HG03175 (cell line): ENCODE measurements around the gene DOK4.
"Not testable (repeated sequence)": the region's sequence is repeated elsewhere in the genome, so short reads cannot be mapped to it uniquely, and the experiment has no call there.

Experiments
- ATAC-seq: cut with Tn5 transposase; IDR thresholded peaks from one replicate; pipeline ENCODE4 v1.9.1; 2021; ENCODE audit warnings: mild to moderate bottlenecking, moderate library complexity; ENCODE audit not compliant: unreplicated experiment

The DOK4 gene

GRCh38 chr16:57452021-57452420 is 34.3 kb downstream of the DOK4 start:
- ATAC-seq, result no peak

GRCh38 chr16:57447186-57447962 is 38.9 kb downstream of the DOK4 start, which contains the start of the genes CIAPIN1 and COQ9:
Gene CIAPIN1, minus strand, starts transcription at chr16:57447385. Its CDS starts 6,457 bp downstream, at chr16:57440928.
Gene COQ9, plus strand, starts transcription at chr16:57447479. Its CDS starts 27 bp downstream, at chr16:57447506.
- ATAC-seq, result peak; percentile 97

- peak; percentile 49 for ATAC-seq
Measured at GRCh38 chr16:57446531-57447185, 39.6 kb downstream of the DOK4 start.

GRCh38 chr16:57445510-57445909 is 40.8 kb downstream of the DOK4 start:
- no peak for ATAC-seq

- no peak for ATAC-seq
Measured at GRCh38 chr16:57444711-57445110, 41.6 kb downstream of the DOK4 start.

GRCh38 chr16:57440551-57440950 is 45.7 kb downstream of the DOK4 start:
- ATAC-seq, result not testable (repeated sequence)

GRCh38 chr16:57439947-57440346 is 46.3 kb downstream of the DOK4 start:
- not testable (repeated sequence) for ATAC-seq

GRCh38 chr16:57435838-57436237 is 50.5 kb downstream of the DOK4 start:
- ATAC-seq, result no peak

- no peak for ATAC-seq
Measured at GRCh38 chr16:57434003-57434402, 52.3 kb downstream of the DOK4 start.

- ATAC-seq, result no peak
Measured at GRCh38 chr16:57432989-57433388, 53.3 kb downstream of the DOK4 start.

GRCh38 chr16:57432505-57432904 is 53.8 kb downstream of the DOK4 start:
- ATAC-seq, result no peak

- ATAC-seq, result no peak
Measured at GRCh38 chr16:57430955-57431354, 55.3 kb downstream of the DOK4 start.

- ATAC-seq, result no peak
Measured at GRCh38 chr16:57427824-57428223, 58.5 kb downstream of the DOK4 start.

- no peak for ATAC-seq
Measured at GRCh38 chr16:57427307-57427706, 59.0 kb downstream of the DOK4 start.

- no peak for ATAC-seq
Measured at GRCh38 chr16:57426356-57426755, 59.9 kb downstream of the DOK4 start.

GRCh38 chr16:57424583-57424982 is 61.7 kb downstream of the DOK4 start:
- no peak for ATAC-seq

- ATAC-seq, result no peak
Measured at GRCh38 chr16:57423152-57423551, 63.1 kb downstream of the DOK4 start.

GRCh38 chr16:57422026-57422944 is 64.0 kb downstream of the DOK4 start:
- ATAC-seq, result no peak
